Astrocyte (in vitro differentiated cells and primary cell): ENCODE measurements around the gene ZNF346. TPM values are rescaled to one million over a fixed set of nuclear protein-coding genes. Genes with fewer than 3 reads are reported as not detected.

Source experiments
- DNase-seq: peaks from one replicate; pipeline ENCODE4 v3.0.0-alpha.2; 2010; ENCODE audit warnings: low read depth
- FAIRE-seq: peaks from 2 replicates; lab custom pipeline; 2011; peaks lifted over from hg19 to GRCh38; lab: Jason Lieb, UNC
- H2AFZ ChIP-seq: 2 replicates; pipeline ENCODE4 v1.6.0; 2012; ENCODE audit warnings: low read depth, low read length, inconsistent platforms
- H3K27ac ChIP-seq: 2 replicates; pipeline ENCODE4 v1.5.1; 2011; ENCODE audit warnings: low read depth, low read length, inconsistent platforms
- H3K27me3 ChIP-seq: 2 replicates; pipeline ENCODE4 v1.6.0; 2011; ENCODE audit warnings: low read length, inconsistent platforms; ENCODE audit not compliant: insufficient read depth
- H3K36me3 ChIP-seq: 2 replicates; pipeline ENCODE4 v1.5.1; 2011; ENCODE audit warnings: low read length, inconsistent platforms; ENCODE audit not compliant: insufficient read depth
- H3K4me1 ChIP-seq: 2 replicates; pipeline ENCODE4 v1.5.1; 2011; ENCODE audit warnings: low read length, inconsistent platforms; ENCODE audit not compliant: insufficient read depth
- H3K4me2 ChIP-seq: 2 replicates; pipeline ENCODE4 v1.6.0; 2012; ENCODE audit warnings: low read length, inconsistent platforms
- H3K4me3 ChIP-seq: 2 replicates; pipeline ENCODE4 v1.5.1; 2011; ENCODE audit warnings: low read depth, mild to moderate bottlenecking, low read length, inconsistent platforms; ENCODE audit not compliant: insufficient read depth
- H3K79me2 ChIP-seq: 2 replicates; pipeline ENCODE4 v1.6.0; 2012; ENCODE audit warnings: mild to moderate bottlenecking, low read length, inconsistent platforms; ENCODE audit not compliant: insufficient read depth
- H3K9ac ChIP-seq: 2 replicates; pipeline ENCODE4 v1.6.0; 2012; ENCODE audit warnings: mild to moderate bottlenecking, low read length, inconsistent platforms
- H3K9me3 ChIP-seq: 2 replicates; pipeline ENCODE4 v1.5.1; 2012; ENCODE audit warnings: low read depth, mild to moderate bottlenecking, low read length, inconsistent platforms; ENCODE audit not compliant: insufficient read depth
- H4K20me1 ChIP-seq: 2 replicates; pipeline ENCODE4 v1.6.0; 2012; ENCODE audit warnings: low read length, inconsistent platforms; ENCODE audit not compliant: insufficient read depth
- H3K27ac Mint-ChIP-seq: one replicate; pipeline ENCODE4 v1.8.0; 2021; ENCODE audit warnings: mild to moderate bottlenecking, mixed read lengths; ENCODE audit not compliant: unreplicated experiment
- H3K27me3 Mint-ChIP-seq: one replicate; pipeline ENCODE4 v1.8.0; 2021; ENCODE audit warnings: low read depth, mixed read lengths; ENCODE audit not compliant: unreplicated experiment
- H3K36me3 Mint-ChIP-seq: one replicate; pipeline ENCODE4 v1.8.0; 2021; ENCODE audit warnings: low read depth, mixed read lengths; ENCODE audit not compliant: unreplicated experiment
- H3K4me1 Mint-ChIP-seq: one replicate; pipeline ENCODE4 v1.8.0; 2021; ENCODE audit warnings: low read depth, mixed read lengths; ENCODE audit not compliant: unreplicated experiment
- H3K4me3 Mint-ChIP-seq: one replicate; pipeline ENCODE4 v1.8.0; 2021; ENCODE audit warnings: mild to moderate bottlenecking, moderate library complexity, mixed read lengths; ENCODE audit not compliant: unreplicated experiment
- H3K9me3 Mint-ChIP-seq: one replicate; pipeline ENCODE4 v1.8.0; 2021; ENCODE audit warnings: mild to moderate bottlenecking, mixed read lengths; ENCODE audit not compliant: unreplicated experiment
- EZH2 ChIP-seq: IDR thresholded peaks from 2 replicates; pipeline ENCODE4 v1.6.1; 2012; ENCODE audit warnings: mild to moderate bottlenecking, low read length, inconsistent platforms; ENCODE audit not compliant: insufficient read depth
- total RNA-seq: library from RNA; stranded (reverse); gene quantifications from 2 replicates; pipeline ENCODE4 v1.2.1, GENCODE V29; 2021
- TF ChIP-seq, protein P1 (sequence below): IDR thresholded peaks from 2 replicates; pipeline ENCODE4 v1.5.1; 2011; ENCODE audit warnings: low read depth, mild to moderate bottlenecking, inconsistent platforms, low read length, moderate library complexity; ENCODE audit not compliant: insufficient read depth

Gene ZNF346
- total RNA-seq, 1 donor from 2014 or later, result 13.8 TPM

DNA sequence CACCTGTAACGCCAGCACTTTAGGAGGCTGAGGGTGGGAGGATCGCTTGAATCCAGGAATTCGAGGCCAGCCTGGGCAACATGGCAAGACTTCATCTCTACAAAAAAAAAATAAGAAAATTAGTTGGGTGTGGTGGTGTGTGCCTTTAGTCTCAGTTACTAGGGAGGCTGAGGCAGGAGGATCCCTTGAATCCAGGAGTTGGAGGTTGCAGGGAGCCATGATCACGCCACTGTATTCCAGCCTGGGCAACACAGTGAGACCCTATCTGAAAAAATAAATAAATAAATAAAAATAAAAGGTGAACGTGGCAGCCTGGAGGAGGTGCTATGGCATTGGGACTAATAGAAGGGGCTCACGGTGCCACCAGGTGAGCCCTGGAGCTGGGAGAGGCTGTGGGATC is 71.3 kb downstream of the ZNF346 start:
- no peak overlapping the region for H3K4me3 Mint-ChIP-seq
- TF ChIP-seq EZH2, result no peak
- TF ChIP-seq, protein P1, sequence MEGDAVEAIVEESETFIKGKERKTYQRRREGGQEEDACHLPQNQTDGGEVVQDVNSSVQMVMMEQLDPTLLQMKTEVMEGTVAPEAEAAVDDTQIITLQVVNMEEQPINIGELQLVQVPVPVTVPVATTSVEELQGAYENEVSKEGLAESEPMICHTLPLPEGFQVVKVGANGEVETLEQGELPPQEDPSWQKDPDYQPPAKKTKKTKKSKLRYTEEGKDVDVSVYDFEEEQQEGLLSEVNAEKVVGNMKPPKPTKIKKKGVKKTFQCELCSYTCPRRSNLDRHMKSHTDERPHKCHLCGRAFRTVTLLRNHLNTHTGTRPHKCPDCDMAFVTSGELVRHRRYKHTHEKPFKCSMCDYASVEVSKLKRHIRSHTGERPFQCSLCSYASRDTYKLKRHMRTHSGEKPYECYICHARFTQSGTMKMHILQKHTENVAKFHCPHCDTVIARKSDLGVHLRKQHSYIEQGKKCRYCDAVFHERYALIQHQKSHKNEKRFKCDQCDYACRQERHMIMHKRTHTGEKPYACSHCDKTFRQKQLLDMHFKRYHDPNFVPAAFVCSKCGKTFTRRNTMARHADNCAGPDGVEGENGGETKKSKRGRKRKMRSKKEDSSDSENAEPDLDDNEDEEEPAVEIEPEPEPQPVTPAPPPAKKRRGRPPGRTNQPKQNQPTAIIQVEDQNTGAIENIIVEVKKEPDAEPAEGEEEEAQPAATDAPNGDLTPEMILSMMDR, result no peak
- Histone ChIP-seq H2AFZ (no peak overlapping the region), H3K9me3 (no peaks in the 10 kb centered on the region), H3K27ac (no peak overlapping the region), H3K4me3 (no peak overlapping the region), H3K27me3 (no peaks in the 10 kb centered on the region), H3K4me1 (no peaks in the 10 kb centered on the region), H3K79me2 (no peaks in the 10 kb centered on the region), H4K20me1 (no peaks in the 10 kb centered on the region), H3K9ac (no peak overlapping the region), H3K4me2 (no peak overlapping the region), H3K36me3 (no peaks in the 10 kb centered on the region)
- no peak for FAIRE-seq
- H3K27ac Mint-ChIP-seq, result no peak overlapping the region
- peaks cover 1% of the 10 kb centered on the region for H3K36me3 Mint-ChIP-seq
- peaks cover 22% of the 10 kb centered on the region for H3K27me3 Mint-ChIP-seq
- no peaks in the 10 kb centered on the region for H3K9me3 Mint-ChIP-seq
- no peak for DNase-seq
- peaks cover 4% of the 10 kb centered on the region for H3K4me1 Mint-ChIP-seq

DNA sequence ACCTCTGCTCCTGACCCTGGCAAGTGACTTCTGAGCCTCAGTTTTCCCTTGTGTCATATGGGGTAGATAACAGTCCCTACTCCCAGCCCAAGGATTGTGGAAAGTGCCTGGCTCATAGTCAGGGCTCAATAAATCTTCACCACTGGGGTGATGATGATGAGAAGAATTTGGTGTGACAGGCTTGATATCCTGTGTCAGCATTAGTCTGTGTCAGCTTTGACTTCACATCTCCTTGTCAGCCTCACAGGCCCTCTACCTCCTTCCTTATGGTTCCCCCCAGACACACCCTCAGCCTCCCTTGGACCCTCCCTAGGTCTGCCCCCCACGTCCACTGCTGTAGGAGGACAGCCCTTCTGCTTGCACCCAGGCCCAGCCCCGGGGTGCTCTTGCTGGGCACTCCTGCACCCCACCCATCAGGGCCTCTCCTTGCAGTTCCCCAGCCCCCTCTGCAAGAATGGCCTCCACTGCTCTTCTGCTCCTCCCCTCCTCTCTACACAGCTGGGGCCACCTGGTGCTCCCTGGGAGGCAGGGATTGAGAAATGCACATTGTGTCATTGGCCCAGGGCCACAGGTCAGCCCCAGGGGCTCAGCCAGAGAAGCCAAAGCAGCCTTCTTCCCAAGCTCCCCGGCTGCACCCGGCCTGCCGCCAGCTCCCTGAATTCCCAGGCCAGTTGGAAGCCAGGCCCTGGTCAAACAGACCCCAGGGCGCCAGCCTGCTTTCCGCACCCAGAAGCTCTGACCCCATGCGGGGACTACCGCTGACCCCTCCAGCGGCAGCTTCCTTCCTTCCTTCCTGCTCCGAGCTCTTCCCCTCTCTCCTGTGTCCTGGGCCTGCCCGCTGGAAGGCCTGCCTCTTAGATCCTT is 72.0 kb downstream of the ZNF346 start:
- peaks cover 1% of the 10 kb centered on the region for H3K36me3 Mint-ChIP-seq
- no peak for DNase-seq
- TF ChIP-seq, protein P1, result no peak
- no peak for TF ChIP-seq EZH2
- no peaks in the 10 kb centered on the region for H3K36me3 ChIP-seq
- no peaks in the 10 kb centered on the region for H4K20me1 ChIP-seq
- H3K9ac ChIP-seq, result no peak overlapping the region
- no peak for FAIRE-seq
- H3K4me2 ChIP-seq, result no peak overlapping the region
- H3K4me3 Mint-ChIP-seq, result no peak overlapping the region
- H3K27me3 ChIP-seq, result no peaks in the 10 kb centered on the region
- no peak overlapping the region for H3K27ac ChIP-seq
- no peaks in the 10 kb centered on the region for H3K79me2 ChIP-seq
- peaks cover 21% of the 10 kb centered on the region for H3K27me3 Mint-ChIP-seq
- no peaks in the 10 kb centered on the region for H3K9me3 ChIP-seq
- H3K4me1 ChIP-seq, result no peaks in the 10 kb centered on the region
- H3K4me1 Mint-ChIP-seq, result peaks cover 4% of the 10 kb centered on the region
- peak overlapping the region; percentile 47 for H3K27ac Mint-ChIP-seq
- no peak overlapping the region for H2AFZ ChIP-seq
- no peaks in the 10 kb centered on the region for H3K9me3 Mint-ChIP-seq
- H3K4me3 ChIP-seq, result no peak overlapping the region
